Effector CD4-positive, alpha-beta T cell (primary cell): ENCODE data around the gene THNSL1.

Source experiments
- DNase-seq: peaks from one replicate; pipeline ENCODE4 v3.0.0-alpha.2; 2020

Gene THNSL1

GRCh38 chr10:25061711-25062449, 45.5 kb downstream of the THNSL1 start:
- DNase-seq: no peak

- DNase-seq: no peak
Observed at GRCh38 chr10:25063157-25063556, 46.7 kb downstream of the THNSL1 start.

- no peak for DNase-seq
Observed at GRCh38 chr10:25063644-25064043, 47.2 kb downstream of the THNSL1 start.

- no peak for DNase-seq
Observed at GRCh38 chr10:25064401-25064800, 48.0 kb downstream of the THNSL1 start.

- no peak for DNase-seq
Observed at GRCh38 chr10:25065761-25066476, 49.5 kb downstream of the THNSL1 start.

- DNase-seq: no peak
Observed at GRCh38 chr10:25068152-25069058, 52.0 kb downstream of the THNSL1 start.

GRCh38 chr10:25071227-25071626, 54.8 kb downstream of the THNSL1 start:
- no peak for DNase-seq

- no peak for DNase-seq
Observed at GRCh38 chr10:25072786-25073185, 56.4 kb downstream of the THNSL1 start.

GRCh38 chr10:25075825-25076224, 59.4 kb downstream of the THNSL1 start:
- DNase-seq: no peak
